Stomach (tissue), 4 donors: ENCODE results near the gene TMEM191C.
"Not testable (repeated sequence)": the region's sequence is repeated elsewhere in the genome, so short reads cannot be mapped to it uniquely, and the experiment has no call there.

Source experiments
- CTCF ChIP-seq, 7 experiments: fragments of 450-650 bp in 4 of 7; fragments of 200-600 bp in 3 of 7; sonication (generic) in 3 of 7; IDR thresholded peaks; one replicate each; pipeline ENCODE4 v1.5.1; 2016 to 2019; ENCODE audit warnings: antibody characterized with exemption in 7 of 7, control low read depth in 2 of 7, mild to moderate bottlenecking in 1 of 7
- EP300 ChIP-seq: sonication (generic); formaldehyde crosslinking; IDR thresholded peaks from one replicate; pipeline ENCODE4 v1.6.1; 2017; ENCODE audit warnings: antibody characterized with exemption
- POLR2A ChIP-seq, 4 donors: fragments of 450-650 bp; IDR thresholded peaks; one replicate each; pipeline ENCODE4 v1.6.1; 2016; ENCODE audit warnings: antibody characterized with exemption in 4 of 4, control low read depth in 2 of 4, mild to moderate bottlenecking in 1 of 4, moderate library complexity in 1 of 4
- POLR2AphosphoS5 ChIP-seq, 3 donors: sonication (generic); formaldehyde crosslinking; IDR thresholded peaks; one replicate each; pipeline ENCODE4 v1.6.1; 2016; ENCODE audit warnings: antibody characterized with exemption in 3 of 3

GRCh38 chr22:21514117-21514516 lies 46.9 kb downstream of the TMEM191C start:
- TF ChIP-seq CTCF (IDR thresholded peaks at IDR 0.05); EP300; POLR2A (IDR thresholded peaks at IDR 0.05); POLR2AphosphoS5 (IDR thresholded peaks at IDR 0.05): not testable (repeated sequence)
